B cell (primary cell): ENCODE measurements around the gene IVNS1ABP. TPM values are rescaled to one million over a fixed set of nuclear protein-coding genes. Genes with fewer than 3 reads are reported as not detected.

ENCODE experiments used
- ATAC-seq: fragments of 200-7000 bp; cut with Tn5 transposase; one replicate; pipeline ENCODE4 v1.10.0; 2021; ENCODE audit warnings: low read depth, mild to moderate bottlenecking, moderate number of reproducible peaks, moderate library complexity
- CTCF ChIA-PET: fragments of 350-600 bp; sonication (Branson Sonifier 250); formaldehyde crosslinking; loops from one replicate; lab custom pipeline; 2021; ENCODE audit warnings: antibody characterized with exemption, inconsistent platforms; lab: Charles Lee
- POLR2A ChIA-PET: fragments of 350-600 bp; sonication (Branson Sonifier 250); formaldehyde crosslinking; loops from one replicate; lab custom pipeline; 2021; ENCODE audit warnings: antibody characterized with exemption; lab: Charles Lee
- DNase-seq: peaks from one replicate; pipeline ENCODE4 v3.0.0; 2013
- H2AFZ ChIP-seq: 2 replicates; pipeline ENCODE4 v1.6.1; 2012; ENCODE audit warnings: mild to moderate bottlenecking, low read depth, low read length; ENCODE audit not compliant: insufficient read depth, poor library complexity, severe bottlenecking
- H3K27ac ChIP-seq, 2 donors: 1 replicate in 1 of 2; 2 replicates in 1 of 2; pipeline ENCODE4 v1.5.1; 2012 to 2013; ENCODE audit warnings: low read length in 2 of 2, mild to moderate bottlenecking in 2 of 2, moderate library complexity in 1 of 2
- H3K27me3 ChIP-seq, 4 experiments: fragments of 200-600 bp in 1 of 4; sonication (generic) in 1 of 4; replicated peaks in 1 of 4; 1 replicate in 2 of 4; 2 replicates in 2 of 4; pipeline versions ENCODE4 v1.6.1 to v1.7.0; 2013 to 2016; ENCODE audit warnings: low read length in 3 of 4, mild to moderate bottlenecking in 2 of 4, mixed read lengths in 1 of 4, moderate library complexity in 1 of 4; ENCODE audit not compliant: insufficient read depth in 4 of 4, control insufficient read depth in 3 of 4; ENCODE audit errors: control extremely low read depth in 1 of 4
- H3K36me3 ChIP-seq, 2 experiments: replicated peaks in 1 of 2; 1 replicate in 1 of 2; 2 replicates in 1 of 2; pipeline versions ENCODE4 v1.6.1 to v1.7.1; 2013; ENCODE audit warnings: low read length in 1 of 2; ENCODE audit not compliant: insufficient read depth in 2 of 2, control insufficient read depth in 1 of 2; ENCODE audit errors: control extremely low read depth in 1 of 2, extremely low read depth in 1 of 2
- H3K4me1 ChIP-seq, 2 donors: fragments of 200-600 bp in 1 of 2; sonication (generic) in 1 of 2; 1 replicate in 1 of 2; 2 replicates in 1 of 2; pipeline versions ENCODE4 v1.5.1 to v1.6.1; 2013 to 2017; ENCODE audit warnings: low read length in 2 of 2; ENCODE audit not compliant: control insufficient read depth in 2 of 2, insufficient read depth in 2 of 2
- H3K4me2 ChIP-seq: replicated peaks from 2 replicates; pipeline ENCODE3; 2012; ENCODE audit warnings: mild to moderate bottlenecking, low read depth, low read length; ENCODE audit not compliant: poor library complexity, severe bottlenecking
- H3K4me3 ChIP-seq, 5 experiments: fragments of 200-600 bp in 1 of 5; sonication (generic) in 1 of 5; 1 replicate in 3 of 5; 2 replicates in 2 of 5; pipeline versions ENCODE4 v1.5.1 to v1.7.0; 2011 to 2016; ENCODE audit warnings: low read length in 4 of 5, mild to moderate bottlenecking in 4 of 5, low read depth in 2 of 5, control low read depth in 1 of 5, moderate library complexity in 1 of 5; ENCODE audit not compliant: insufficient read depth in 1 of 5; ENCODE audit errors: control extremely low read depth in 1 of 5, extremely low read depth in 1 of 5
- H3K79me2 ChIP-seq: fragments of 200-600 bp; sonication (generic); one replicate; pipeline ENCODE4 v1.6.0; 2016; ENCODE audit warnings: low read length; ENCODE audit not compliant: control insufficient read depth, insufficient read depth
- H3K9ac ChIP-seq: fragments of 200-600 bp; sonication (generic); 2 replicates; pipeline ENCODE4 v1.6.1; 2017; ENCODE audit warnings: mild to moderate bottlenecking, low read length, moderate library complexity
- H3K9me3 ChIP-seq, 3 donors: one replicate each; pipeline versions ENCODE4 v1.6.1 to v1.7.1; 2013; ENCODE audit warnings: low read length in 2 of 3; ENCODE audit not compliant: control insufficient read depth in 2 of 3, insufficient read depth in 1 of 3; ENCODE audit errors: control extremely low read depth in 1 of 3
- H4K20me1 ChIP-seq: 2 replicates; pipeline ENCODE4 v1.6.0; 2012; ENCODE audit warnings: mild to moderate bottlenecking, low read length; ENCODE audit not compliant: insufficient read depth, control insufficient read depth, poor library complexity, severe bottlenecking
- H3K27ac Mint-ChIP-seq: one replicate; pipeline ENCODE4 v1.8.0; 2021; ENCODE audit warnings: mixed read lengths
- H3K27me3 Mint-ChIP-seq: one replicate; pipeline ENCODE4 v1.8.0; 2021; ENCODE audit warnings: mixed read lengths
- H3K4me1 Mint-ChIP-seq: one replicate; pipeline ENCODE4 v1.8.0; 2021; ENCODE audit warnings: mixed read lengths
- H3K4me3 Mint-ChIP-seq: one replicate; pipeline ENCODE4 v1.8.0; 2021; ENCODE audit warnings: mixed read lengths
- H3K9me3 Mint-ChIP-seq: one replicate; pipeline ENCODE4 v1.8.0; 2022; ENCODE audit warnings: mixed read lengths; ENCODE audit not compliant: insufficient read depth
- EZH2 ChIP-seq: IDR thresholded peaks from 2 replicates; pipeline ENCODE4 v1.6.1; 2012; ENCODE audit warnings: borderline replicate concordance, low read depth, mild to moderate bottlenecking, moderate library complexity, low read length; ENCODE audit not compliant: insufficient read depth, poor library complexity, severe bottlenecking
- WGBS: methylation state at CpG from one replicate; pipeline ENCODE4 v1.1.5; 2013; ENCODE audit warnings: missing lambda C conversion rate; ENCODE audit not compliant: insufficient coverage; 5-methylcytosine and 5-hydroxymethylcytosine counted together
- intact Hi-C: fragments of 100-400 bp; cut with micrococcal nuclease; formaldehyde crosslinking; loops from one replicate; pipeline ENCODE4 v1.10.0; 2022
- polyA plus RNA-seq: library from polyadenylated mRNA; depleted of rRNA; stranded (reverse); fragments of >200 nt; gene quantifications from 2 replicates; pipeline ENCODE4 v1.2.3, GENCODE V29; 2012
- total RNA-seq, 2 donors: library from RNA; stranded (reverse); fragments of 120-200 nt in 1 of 2; gene quantifications; 1 replicate in 1 of 2; 2 replicates in 1 of 2; pipeline versions ENCODE4 v1.2.3 to v1.2.4, GENCODE V29; 2013 to 2022
- TF ChIP-seq, protein P1 (sequence below): fragments of 200-600 bp; IDR thresholded peaks from one replicate; pipeline ENCODE4 v1.8.0; 2022; ENCODE audit warnings: antibody characterized with exemption, mild to moderate bottlenecking

The IVNS1ABP gene
- total and polyA plus RNA-seq, 2 donors (not counting 1 experiment from before 2014, with no cell fraction given), result 42.9 to 87.0 TPM

DNA sequence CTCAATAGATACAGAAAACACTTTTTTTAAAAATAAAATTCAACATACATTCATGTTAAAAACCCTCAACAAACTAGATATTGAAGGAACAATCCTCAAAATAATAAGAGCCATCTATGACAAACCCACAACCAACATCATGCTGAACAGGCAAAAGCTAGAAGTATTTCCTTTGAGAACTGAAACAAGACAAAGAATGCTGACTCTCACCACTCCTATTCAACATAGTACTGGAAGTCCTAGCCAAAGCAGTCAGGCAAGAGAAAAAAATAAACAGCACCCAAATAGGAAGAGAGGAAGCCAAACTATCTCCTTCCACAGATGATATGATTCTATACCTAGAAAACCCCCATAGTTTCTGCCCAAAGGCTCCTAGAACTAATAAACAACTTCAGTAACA lies 46.2 kb upstream of the IVNS1ABP start:
- no peaks in the 10 kb centered on the region for H3K27me3 ChIP-seq
- H3K9ac ChIP-seq, result no peak overlapping the region
- H3K4me3 ChIP-seq, result no peak overlapping the region
- H3K4me2 ChIP-seq, result no peak overlapping the region
- no peaks in the 10 kb centered on the region for H4K20me1 ChIP-seq
- ChIA-PET CTCF (no interaction called here), POLR2A (no interaction called here)
- no peak for TF ChIP-seq EZH2
- TF ChIP-seq, protein P1, sequence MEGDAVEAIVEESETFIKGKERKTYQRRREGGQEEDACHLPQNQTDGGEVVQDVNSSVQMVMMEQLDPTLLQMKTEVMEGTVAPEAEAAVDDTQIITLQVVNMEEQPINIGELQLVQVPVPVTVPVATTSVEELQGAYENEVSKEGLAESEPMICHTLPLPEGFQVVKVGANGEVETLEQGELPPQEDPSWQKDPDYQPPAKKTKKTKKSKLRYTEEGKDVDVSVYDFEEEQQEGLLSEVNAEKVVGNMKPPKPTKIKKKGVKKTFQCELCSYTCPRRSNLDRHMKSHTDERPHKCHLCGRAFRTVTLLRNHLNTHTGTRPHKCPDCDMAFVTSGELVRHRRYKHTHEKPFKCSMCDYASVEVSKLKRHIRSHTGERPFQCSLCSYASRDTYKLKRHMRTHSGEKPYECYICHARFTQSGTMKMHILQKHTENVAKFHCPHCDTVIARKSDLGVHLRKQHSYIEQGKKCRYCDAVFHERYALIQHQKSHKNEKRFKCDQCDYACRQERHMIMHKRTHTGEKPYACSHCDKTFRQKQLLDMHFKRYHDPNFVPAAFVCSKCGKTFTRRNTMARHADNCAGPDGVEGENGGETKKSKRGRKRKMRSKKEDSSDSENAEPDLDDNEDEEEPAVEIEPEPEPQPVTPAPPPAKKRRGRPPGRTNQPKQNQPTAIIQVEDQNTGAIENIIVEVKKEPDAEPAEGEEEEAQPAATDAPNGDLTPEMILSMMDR, result no peak
- H3K27me3 Mint-ChIP-seq, result no peaks in the 10 kb centered on the region
- DNase-seq (no peak), ATAC-seq (no peak)
- H3K79me2 ChIP-seq, result no peaks in the 10 kb centered on the region
- H3K4me1 ChIP-seq, result no peaks in the 10 kb centered on the region
- no peak overlapping the region for H3K27ac ChIP-seq
- peaks cover 22% of the 10 kb centered on the region for H3K4me1 Mint-ChIP-seq
- H3K4me3 Mint-ChIP-seq, result no peak overlapping the region
- no peak overlapping the region for H3K27ac Mint-ChIP-seq
- no peak overlapping the region for H2AFZ ChIP-seq
- peaks cover 0 to 14% (median 6%) of the 10 kb centered on the region in 3 donors for H3K9me3 ChIP-seq
- no peaks in the 10 kb centered on the region for H3K36me3 ChIP-seq
- intact Hi-C loops, result no loop called here
- peaks cover 11% of the 10 kb centered on the region for H3K9me3 Mint-ChIP-seq

DNA sequence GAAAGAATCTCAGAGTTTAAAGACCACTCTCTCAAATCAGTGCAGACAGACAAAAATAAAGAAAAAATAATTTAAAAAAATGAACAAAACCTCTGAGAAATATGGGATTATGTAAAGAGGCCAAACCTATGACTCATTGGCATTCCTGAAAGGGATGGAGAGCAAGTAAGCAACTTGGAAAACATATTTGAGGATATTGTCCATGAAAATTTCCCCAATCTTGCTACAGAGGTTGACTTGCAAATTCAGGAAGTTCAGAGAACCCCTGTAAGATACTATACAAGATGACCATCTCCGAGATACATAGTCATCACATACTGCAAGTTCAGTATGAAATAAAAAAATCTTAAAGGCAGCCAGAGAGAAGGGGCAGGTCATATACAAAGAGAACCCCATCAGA lies 43.7 kb upstream of the IVNS1ABP start:
- TF ChIP-seq EZH2, result no peak
- TF ChIP-seq, protein P1, result no peak
- Mint-ChIP-seq H3K4me3 (no peak overlapping the region), H3K9me3 (peaks cover 11% of the 10 kb centered on the region), H3K27me3 (no peaks in the 10 kb centered on the region), H3K4me1 (peaks cover 22% of the 10 kb centered on the region), H3K27ac (no peak overlapping the region)
- no peaks in the 10 kb centered on the region for H3K79me2 ChIP-seq
- DNase-seq (no peak), ATAC-seq (no peak)
- no peaks in the 10 kb centered on the region for H3K36me3 ChIP-seq
- no peaks in the 10 kb centered on the region for H4K20me1 ChIP-seq
- no peak overlapping the region for H2AFZ ChIP-seq
- CTCF ChIA-PET, result no interaction called here
- no peak overlapping the region for H3K4me3 ChIP-seq
- POLR2A ChIA-PET, result no interaction called here
- H3K9ac ChIP-seq, result no peak overlapping the region
- H3K9me3 ChIP-seq, result peaks cover 0 to 14% (median 6%) of the 10 kb centered on the region in 3 donors
- no peaks in the 10 kb centered on the region for H3K27me3 ChIP-seq
- H3K4me1 ChIP-seq, result no peaks in the 10 kb centered on the region
- intact Hi-C loops, result no loop called here
- no CpG with 5 or more reads among the region's 1 CpG for WGBS
- H3K27ac ChIP-seq, result no peak overlapping the region
- no peak overlapping the region for H3K4me2 ChIP-seq
